GM11168 (cell line): ENCODE results near the gene PIGV.
"Not testable (repeated sequence)": the region's sequence is repeated elsewhere in the genome, so short reads cannot be mapped to it uniquely, and the experiment has no call there.

ENCODE experiments used
- in situ Hi-C: fragments of 300-500 bp; cut with MboI; formaldehyde crosslinking; loops from one replicate; pipeline ENCODE4 v1.12.0; 2022; ENCODE audit warnings: low sequenced_read_pairs; ENCODE audit not compliant: unreplicated experiment

The PIGV gene

DNA sequence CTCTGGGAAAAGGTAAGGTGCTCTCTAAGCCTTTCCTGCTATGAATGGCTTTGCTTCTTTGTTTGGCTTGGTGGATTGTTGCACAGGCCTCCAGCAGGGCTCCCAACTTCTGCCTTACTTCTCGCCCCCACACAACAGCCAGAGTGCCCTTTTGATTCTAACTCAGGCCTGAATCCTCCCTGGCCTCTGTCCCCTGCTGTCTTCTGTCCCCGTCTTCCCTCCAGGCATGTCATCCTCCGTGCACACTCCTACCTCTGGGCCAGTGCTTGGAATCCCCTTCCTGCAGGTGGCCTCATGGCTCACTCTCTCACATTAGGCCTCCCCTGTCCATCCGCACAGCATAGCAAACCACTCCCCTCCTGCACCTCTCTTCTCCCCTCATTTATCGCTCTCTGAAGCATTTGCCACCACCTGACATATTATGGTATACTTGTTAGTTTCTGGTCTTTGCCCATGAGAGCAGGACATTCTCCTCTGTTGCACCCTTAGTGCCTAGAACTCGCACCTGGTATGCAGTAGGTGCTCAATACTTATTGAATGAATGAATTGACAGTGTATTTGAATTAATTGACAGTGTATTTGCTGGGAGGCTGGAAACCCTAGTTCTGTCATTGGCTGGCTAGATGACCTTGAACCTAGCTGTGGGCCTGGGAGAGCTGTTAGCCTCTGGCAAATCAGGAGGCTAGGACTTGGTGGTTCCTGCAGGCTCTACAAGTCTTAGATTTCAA lies 41.6 kb downstream of the PIGV start:
- in situ Hi-C loops: no loop called here

GRCh38 chr1:26831059-26831458 lies 43.3 kb downstream of the PIGV start:
- in situ Hi-C loops: no loop called here

DNA sequence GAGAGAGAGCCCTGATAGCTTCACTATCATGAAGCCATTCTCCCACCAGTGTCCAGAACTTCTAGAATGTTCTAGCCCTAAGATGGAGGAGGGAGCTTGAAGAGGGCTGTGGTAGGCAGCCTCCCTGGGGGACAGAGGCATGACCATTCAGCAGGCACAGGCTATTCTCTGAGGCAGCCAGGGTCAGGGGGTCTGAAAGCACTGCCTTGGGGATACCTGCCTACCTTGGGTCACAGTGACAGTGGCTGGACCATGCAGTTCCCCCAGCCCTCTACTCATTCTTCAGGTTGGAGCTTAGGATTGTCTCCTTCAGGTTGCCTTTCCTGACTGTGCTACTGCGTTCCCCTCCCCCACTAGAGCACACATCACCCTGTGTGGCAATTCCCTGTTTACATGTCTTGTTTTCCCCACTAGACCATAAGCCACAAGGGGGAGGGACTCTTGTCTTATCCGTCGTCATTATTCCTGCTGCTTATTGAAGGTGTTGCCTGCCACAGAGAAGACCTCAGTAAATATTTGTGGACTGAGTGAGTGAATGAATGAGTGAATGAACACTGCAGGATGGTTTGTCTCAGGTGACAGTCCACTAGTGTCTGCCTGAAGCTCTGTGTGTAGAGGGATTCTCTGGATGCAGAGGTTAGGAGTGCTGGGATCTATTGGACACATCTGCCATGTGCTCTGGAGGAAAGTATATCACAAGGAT lies 43.9 kb downstream of the PIGV start:
- in situ Hi-C loops: no loop called here

DNA sequence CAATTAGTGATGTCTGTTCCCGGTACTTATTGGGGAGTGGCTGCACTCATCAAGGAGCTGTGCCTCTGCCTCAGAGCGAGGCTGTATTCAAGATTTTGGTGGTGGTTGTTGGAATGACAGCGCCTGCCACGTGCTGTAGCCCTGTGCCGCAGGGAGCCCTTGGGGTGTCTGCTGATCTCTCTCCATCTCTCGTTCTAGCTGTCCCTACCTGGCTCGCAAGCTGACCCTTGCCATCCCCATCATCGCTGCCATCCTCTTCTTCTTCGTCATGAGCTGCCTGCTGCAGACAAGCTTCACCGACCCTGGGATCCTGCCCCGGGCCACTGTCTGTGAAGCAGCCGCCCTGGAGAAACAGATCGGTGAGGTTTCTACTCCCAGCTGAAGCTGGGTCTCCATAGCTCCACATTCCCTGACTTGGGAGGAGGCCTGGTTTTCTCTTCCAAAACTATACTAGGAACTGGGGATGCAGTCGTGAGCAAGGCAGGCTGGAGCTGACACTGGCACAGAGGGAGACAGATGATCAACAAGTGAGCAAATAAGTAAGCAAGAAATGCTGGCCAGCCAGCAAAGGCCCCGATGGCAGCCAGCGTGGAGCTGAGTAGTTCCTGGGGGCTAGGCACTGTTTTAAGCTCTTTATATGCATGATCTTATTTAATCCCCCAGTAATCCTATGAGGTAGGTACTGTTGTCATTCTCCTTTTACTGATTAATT lies 44.7 kb downstream of the PIGV start:
- in situ Hi-C loops: no loop called here

GRCh38 chr1:26833432-26834405 lies 46.0 kb downstream of the PIGV start:
- in situ Hi-C loops: no loop called here

DNA sequence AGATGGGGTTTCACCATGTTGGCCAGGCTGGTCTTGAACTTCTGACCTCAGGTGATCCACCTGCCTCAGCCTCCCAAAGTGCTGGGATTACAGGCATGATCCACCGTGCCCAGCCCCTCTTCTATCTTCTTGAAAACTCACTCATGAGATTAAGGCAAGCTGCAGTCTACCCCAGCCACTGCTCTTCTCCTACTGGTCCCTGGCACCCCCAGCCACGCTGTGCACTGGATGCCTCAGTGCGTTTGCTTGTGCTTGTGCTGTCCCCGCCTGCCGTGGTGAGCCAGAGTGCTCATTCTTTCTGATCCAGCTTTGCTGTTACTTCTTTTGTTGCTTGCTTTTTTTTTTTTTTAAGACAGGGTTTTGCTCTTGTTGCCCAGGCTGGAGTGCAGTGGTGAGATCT lies 49.9 kb downstream of the PIGV start:
- in situ Hi-C loops: not testable (repeated sequence)

- in situ Hi-C loops: no loop called here
Observed at GRCh38 chr1:26838474-26839338, 51.0 kb downstream of the PIGV start.

DNA sequence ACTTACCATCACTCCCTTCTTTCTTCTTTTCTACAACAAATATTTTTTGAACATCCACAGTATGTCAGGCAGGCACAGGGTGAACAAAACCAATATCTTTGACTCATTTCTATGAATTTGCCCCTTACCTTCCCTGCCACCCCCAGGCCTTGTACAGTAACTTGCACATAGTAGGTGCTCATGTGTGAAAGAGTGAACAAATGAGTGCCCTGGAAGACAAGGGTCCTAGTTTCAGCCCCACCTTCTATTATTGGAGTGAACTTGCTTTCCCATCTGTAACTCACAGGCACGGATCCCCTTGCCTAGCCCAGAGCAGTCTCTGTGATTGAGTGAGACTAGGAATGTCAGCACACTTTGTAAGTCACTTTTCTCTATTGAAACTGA lies 51.6 kb downstream of the PIGV start:
- in situ Hi-C loops: no loop called here

DNA sequence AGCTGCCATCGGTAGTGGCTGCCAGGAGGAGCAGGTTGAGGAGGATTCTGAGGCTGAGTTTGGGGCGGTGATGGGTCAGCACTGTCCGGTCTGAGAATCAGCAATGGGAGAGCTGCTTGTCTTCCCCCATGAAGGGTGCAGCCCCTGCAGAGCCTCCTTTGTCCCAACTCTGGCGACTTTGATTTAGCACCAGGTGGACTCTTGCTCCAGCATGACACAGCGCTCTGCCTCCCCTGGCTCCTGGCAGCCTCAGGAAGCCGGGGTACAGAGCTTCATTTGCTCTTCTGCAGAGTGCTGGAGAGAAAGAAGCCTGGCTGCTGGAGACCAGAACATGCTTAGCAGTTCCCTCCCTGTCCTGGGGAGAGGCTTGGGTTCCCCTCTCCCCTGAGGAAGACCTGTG lies 52.0 kb downstream of the PIGV start:
- in situ Hi-C loops: no loop called here

DNA sequence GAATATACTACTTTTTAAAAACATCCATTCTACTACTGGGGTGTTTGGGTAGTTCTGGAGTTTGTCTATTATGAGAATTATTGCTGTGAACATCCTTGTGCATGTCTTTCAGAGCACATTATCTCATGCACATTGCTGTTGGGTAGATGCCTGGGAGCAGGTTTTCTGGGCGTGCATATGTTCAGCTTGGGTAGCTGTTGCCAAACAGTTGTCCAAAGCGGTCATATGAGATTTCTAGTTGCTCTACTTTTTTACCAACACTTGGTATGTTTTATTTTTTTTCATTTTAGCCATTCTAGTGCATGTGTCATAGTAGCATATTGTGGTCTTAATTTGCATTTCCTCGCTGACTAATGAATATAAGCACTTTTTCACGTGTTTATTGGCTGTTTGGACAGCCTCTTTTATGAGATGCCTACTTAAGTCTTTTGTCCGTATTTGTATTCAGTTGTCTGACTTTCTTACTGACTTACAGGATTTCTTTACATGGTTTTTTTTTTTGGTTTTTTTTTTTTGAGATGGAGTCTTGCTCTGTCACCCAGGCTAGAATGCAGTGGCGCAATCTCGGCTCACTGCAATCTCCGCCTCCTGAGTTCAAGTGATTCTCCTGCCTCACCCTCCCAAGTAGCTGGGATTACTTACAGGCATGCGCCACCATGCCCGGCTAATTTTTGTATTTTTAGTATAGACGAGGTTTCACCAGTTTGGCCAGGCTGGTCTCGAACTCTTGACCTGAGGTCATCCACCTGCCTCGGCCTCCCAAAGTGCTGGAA lies 56.9 kb downstream of the PIGV start:
- in situ Hi-C loops: no loop called here

DNA sequence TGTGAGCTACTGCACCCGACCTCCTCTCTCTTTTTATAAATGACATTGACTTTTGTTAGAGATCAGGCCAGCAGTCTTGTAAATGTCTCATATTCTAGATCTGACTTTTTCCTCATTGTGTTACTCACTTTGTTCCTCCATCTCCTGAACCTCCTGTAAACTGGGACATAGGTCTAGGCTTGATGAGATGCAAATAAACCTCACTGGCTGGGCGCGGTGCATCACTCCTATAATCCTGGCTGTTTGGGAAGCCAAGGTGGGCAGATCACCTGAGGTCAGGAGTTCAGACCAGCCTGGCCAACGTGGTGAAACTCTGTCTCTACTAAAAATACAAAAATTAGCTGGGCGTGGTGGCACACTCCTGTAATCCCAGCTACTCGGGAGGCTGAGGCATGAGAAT lies 60.1 kb downstream of the PIGV start:
- in situ Hi-C loops: not testable (repeated sequence)
